Stimulated activated CD8-positive, alpha-beta memory T cell treated with anti-CD3 and anti-CD28 coated beads, Interleukin-4, amount 100 ng/mL, for 1 hour (primary cell): ENCODE measurements around the gene UNC5B.

Experiments used
- DNase-seq, 2 donors: peaks; one replicate each; pipeline ENCODE4 v3.0.0-alpha.2; 2020; ENCODE audit warnings: low read depth in 2 of 2, low spot score in 1 of 2

The UNC5B gene

DNA sequence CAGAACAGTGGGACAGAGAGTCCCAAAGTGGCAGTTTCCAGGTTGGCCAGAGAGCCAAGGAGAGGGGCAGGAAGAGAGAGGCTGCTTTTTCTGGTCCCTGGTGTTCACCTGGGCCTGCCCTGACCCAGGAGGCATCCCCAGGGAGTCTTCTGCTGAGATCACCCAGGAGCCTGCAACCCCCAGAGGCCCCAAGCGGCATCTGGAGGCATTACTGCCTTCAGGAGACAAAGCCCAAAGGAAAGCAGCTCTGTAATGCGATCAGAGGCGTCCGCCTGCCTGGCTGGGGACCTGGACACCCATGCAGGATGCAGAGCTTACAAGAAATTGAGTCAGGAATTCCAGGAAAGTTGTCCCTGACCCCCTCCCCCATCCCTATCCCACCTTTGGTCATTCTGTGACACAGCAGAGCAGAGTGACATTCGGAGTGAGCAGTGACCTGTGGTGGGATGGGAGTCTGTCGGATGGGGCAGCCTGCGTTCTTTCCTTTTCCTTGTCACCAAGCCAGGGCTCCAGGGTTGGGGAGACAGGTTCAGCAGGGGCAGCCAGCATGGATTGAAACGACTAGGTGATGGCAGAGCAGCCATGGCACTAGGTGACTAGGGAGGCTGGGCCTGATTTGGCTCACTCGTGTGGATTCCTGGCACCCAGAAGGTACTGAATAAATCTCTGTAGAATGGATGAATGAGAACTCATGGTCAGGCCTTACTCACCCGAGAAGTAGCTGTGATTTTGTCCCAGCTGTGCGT lies 10.4 kb downstream of the UNC5B start:
- DNase-seq, result no peak

DNA sequence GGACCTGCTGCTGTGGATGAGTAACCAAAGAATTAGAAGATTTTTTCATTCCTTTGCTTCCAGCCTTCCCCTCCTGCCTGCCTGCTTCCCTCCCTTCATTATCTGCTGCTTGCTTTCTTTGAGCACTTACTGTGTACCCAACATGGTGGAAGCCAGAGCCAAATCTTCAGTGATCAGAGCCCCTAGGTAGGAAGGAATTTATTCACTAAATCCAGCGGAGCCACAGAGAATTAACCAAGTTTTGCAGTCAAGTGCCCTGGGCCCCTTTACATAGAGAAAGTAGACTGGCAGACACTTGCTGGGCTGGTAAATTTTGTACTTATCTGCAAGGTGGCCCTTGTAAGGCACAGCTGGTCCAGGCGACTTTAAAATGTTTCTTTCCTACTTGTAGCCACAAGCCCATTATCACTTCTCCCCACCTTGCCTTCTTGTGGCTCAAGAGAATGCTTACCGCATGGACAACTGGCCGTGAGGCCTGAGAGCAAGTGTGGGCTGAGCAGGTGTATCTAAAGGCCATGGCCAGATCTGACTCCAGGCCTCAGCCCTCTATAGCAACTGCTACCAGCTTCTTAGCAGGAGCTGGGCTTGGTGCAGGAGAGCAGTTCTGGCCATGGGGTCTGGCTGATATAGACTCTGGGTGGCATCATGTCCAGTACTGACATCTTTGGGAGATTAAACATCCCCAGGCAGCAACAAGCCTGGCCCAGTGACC lies 11.1 kb downstream of the UNC5B start:
- DNase-seq, result no peak

DNA sequence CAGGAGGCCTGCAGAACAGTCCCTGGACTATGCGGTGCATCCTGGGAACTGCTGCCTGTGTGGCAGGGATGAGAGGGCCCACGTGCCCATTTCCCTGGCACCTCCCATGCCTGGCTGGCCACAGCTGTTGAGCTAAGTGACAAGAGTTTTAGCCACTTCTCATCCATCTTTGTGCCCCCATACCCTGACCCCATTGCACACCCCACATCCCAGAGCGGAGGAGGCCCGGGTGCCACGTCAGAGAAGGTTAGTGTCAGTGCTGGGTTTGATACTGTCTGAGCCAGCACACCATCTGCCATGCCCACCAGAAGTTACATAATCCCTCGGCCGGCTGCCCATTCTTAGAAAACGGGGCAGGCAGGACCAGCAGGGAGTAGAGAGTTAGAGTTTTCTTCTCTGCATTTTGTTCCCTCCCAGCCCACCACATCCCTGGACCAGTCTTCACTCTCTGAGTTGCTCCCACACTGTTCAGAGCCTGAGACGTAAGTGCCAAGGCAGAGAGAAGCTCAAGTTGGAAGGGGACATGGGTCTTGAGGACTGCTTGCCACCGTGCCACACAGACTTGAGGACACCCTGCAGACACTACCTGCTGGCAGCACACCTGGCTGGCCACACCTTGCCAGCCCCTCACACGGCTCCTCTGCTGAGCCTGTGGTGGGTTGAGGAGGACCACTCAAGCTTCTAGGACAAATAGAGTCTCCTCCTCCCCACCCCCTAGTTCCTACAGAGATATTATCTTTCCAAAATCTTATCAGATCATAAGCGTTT lies 13.1 kb downstream of the UNC5B start:
- DNase-seq, result no peak

DNA sequence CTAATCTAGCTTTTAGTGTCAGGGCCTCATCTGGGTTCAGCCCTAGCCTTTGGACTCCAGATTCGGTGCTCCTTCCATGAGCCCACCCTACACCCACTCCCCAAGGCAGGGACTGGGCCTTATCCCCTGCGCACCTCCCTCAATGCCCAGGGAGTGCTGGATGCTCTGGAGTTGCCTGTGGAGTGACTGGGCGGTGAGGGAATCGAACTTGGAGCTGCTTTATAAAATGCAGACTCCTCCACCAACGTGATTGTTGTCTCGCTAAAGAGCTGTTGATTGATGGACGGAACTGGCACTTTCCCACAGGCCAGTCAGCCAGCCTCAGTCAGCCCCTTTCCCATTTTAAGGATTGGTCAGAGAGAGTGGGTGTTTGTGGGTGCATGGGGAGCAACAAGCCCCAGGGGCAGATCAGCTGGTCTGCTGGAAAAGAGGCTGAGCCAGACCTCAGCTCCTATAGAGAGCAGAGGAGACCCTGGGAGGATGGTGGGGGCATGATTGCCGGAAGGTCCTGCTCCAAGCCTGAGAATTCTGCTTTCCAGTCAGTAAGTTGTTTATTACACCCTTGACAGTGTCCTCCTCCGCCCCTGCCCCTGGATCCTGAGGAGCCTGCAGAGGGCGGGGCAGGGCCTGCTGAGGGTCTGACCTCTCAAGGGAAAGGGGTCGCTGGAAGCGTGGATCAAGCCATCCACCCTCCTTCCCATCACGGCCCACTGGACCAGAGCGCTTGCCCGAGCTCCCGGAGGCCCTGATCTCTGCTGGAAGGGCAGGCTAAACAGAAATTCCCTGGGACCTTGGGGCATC lies 16.7 kb downstream of the UNC5B start:
- DNase-seq, result no peak

DNA sequence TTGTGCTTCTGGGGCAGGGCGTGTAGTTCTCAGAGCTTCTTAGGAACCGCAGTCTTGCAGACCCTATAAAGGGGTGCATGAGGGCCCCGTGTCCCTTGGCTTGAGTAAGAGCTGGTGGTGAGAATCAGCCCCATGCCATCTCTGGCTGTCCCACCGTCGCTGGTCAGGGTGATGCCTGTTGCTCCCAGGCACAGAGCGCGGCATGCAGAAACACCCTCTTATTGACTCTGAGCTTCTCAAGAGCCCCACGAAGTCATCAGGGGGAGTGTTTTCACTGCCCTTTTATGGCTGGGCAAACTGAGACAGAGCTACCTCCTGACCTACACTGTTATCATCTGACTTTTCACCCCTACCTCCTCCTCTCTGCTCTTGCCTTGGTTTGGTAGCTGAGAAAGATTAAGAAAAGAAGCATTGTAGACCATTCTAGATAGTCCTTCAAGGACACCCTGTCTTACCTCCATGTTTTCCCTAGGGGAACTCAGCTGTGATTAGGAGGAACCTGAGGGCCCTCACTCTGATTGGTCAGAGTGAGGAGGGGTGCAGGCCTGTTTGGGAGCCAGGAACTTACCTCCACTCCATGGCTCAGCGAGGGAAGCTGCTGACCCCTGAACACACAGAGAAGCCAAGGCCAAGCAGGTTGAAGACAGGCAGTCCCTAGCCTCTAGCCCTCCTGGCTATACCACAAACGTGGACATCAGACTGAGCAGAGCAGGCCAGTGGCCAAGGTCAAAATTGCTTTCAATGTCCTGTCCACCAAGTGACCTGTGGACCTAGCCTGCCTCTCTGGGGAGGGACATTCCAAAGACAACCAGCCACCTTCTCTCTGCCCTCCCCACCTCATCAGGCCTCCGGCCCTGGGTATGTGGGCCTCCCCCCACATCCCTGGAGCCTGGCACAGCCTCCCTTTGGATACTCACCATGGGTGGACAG lies 17.6 kb downstream of the UNC5B start:
- no peak for DNase-seq

DNA sequence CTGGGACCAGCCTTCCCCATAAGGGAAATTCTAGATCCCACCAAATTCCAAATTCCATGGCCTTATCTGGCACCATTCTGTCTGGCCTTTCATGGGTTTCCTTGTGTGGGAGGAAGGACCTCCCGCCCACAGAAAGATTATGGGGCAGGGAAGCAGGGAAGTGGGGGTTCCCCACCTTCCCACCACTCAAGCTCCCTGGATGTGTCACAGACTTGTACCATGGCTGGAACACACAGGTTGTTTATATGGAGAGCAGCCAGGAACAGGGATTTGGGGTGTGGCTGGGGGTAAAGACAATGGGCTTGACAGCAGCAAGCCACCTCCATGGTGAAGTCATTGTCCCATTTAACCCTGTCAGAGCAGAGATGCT lies 18.3 kb downstream of the UNC5B start:
- no peak for DNase-seq

DNA sequence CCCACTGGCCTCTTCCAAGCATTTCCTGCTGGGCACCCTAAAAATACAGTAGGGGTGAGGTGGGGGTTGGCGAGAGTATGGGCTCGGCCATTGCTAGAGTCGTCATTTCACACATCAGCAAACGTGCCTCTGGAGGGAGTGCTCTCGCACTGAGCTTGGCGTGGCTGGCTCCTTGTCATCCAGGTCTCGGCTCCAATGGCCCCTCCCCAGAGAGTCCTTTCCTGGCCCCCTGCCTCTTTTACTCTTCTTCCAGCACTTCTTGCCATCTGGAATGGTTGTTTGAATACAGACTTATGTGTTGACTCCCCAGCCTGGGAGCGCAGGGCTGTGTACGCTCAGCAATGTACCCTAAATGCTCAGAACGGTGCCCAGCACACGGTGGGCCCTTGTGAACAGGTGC lies 18.8 kb downstream of the UNC5B start:
- DNase-seq, result no peak

DNA sequence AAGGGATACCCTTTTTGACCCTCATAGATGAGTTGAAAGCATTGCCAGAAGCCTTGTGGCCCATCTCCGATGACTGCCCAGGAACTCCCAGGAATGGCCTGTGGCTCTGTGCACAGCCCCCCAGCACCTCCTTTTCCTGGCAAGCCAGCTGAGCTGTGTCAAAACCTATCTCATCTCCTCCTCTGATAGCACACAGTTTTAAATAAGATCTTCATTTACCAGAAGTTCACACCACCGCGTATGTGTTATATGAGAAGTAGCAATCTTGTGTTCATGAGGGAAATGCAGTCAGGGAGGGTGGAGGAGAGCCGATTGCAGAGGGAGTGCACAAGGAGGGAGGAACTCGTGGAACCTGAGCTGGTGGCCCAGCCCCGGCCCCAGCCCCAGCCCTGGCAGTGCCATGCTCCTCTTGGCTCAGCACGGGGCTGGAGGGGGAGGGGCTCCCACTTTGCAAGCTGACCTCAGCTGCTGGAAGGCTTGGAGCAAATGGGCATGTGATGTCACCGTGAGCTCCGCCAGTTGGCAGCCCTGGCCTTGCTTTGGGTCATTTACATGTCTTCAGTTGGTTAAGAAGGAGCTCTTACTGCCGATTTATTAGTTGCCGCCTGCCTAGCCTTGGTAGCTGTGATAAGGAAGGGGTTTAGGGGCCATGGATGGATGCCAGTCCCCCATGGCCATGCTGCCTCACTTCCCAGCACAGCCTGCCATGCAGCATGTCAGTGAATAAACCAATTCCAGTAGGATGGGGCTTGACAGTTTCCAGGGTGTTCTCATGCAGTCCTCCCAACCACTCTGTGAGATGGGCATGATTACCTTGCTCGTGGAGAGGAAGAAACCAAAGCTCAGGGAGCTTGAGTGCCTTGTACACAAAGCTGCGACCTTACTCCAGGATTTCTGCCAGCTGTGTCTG lies 20.0 kb downstream of the UNC5B start:
- no peak for DNase-seq

DNA sequence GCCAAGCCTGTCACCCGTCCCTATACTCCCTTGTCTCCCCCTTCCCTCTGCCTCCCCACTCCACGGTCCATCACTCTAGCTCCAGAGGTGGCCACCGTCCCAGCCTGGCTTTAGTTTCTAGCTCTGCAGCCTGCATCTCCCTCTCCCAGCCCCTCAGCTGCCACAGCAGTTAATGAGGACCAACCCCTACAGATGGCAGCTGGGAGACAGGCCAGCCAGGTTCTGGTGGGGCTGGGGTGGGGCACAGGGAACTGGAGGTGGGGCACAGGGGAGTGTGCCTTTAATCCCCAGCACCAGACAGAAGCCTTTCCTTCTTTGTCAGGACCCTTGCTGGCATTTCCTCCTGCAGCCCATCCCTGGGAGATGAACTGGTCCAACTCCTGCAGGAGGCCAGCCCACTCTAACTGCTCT lies 21.1 kb downstream of the UNC5B start:
- DNase-seq, result no peak

DNA sequence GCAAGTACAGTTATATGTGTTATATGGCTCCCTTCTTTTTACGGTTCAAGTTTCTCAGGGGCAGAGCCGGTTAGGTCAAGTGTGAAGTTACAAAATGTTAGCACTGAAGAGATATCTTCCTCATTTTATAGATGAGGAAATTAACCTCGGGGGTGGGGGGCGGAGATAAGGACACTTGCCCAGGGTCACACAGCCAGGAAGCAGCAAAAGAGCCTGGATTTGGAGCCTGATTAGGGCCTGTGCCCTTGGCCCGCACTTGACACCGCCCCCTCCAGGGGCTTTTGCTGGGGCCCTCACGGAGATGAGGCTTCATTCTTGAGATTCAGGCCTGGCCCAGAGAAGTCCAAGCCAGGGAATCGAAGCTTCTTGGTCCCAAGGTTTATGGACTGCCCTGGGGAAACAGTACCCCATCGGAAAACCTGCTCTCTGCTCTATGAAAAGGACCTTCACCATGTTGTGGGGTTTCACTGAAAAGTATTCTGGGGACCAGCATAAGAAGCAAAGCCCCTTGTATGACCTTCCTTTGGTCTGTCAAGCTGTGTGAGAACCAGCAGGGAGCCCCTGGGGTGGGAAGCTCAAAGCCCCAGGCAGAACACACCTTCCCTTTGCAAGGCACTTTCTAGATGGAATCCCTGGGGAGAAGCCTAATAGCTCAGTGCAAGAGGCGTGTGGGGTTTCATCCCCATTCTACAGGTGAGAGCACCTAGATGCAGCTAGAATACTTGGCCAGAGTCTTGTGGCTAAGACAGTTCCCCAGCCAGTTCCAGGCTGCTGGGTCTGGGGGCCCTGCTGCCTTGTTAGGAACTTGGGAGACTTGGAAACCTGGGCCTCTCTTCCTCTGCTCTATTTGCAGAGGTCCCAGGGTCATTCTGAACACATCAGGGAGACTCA lies 21.9 kb downstream of the UNC5B start:
- DNase-seq, result no peak

DNA sequence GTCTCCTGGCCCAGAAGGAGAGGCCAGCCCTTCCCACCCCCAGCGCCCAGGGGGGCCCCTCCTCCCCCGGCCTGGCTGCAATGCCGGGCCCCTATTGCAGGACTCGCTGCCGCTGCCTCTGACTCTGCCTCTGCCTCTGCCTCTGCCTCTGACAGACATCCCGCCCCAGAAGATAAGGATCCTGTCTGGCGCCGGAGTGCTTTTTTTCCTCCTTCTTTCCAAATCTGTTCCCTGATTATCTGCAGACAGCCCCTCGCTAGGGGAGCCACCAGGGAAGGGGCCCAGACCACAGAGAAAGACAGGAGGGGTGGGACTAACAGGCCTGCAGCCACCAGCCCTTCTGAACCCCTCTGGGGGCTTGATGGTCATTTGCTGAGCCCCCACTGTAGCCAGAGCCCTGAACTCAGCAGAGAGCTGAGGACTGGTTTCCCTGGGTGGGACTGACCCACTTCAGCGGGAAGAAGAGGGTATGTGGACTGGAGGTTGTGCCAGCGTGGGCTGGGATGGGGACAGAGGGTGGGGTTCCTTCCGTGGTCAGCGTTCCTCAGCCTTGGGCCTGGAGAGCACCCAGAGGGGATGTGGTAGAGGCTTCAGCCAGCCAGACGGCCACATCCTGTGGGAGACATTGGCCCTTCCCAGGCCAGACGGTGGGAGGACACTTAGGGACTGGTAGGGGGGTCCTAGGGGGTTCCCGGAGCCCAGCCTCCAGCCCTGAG lies 22.8 kb downstream of the UNC5B start:
- DNase-seq, result no peak

DNA sequence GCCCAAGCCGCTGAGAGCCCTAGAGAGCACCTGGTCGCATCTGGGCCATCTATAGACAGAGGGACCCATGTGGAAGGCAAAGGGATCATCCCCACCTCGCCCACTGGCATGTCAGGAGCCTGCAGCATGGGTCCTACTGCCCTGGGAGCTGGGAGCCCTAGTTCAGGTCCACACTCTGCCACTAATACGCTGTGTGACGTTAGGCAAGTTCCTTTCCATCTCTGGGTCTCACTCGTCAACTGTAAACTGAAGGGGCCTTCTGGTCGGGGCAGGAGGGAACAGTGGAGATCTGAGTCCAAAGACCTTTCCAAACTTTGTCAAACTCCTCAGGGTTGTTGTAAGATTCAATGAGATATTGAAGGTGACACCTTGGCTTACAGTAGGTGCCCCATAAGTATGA lies 23.4 kb downstream of the UNC5B start:
- no peak for DNase-seq

DNA sequence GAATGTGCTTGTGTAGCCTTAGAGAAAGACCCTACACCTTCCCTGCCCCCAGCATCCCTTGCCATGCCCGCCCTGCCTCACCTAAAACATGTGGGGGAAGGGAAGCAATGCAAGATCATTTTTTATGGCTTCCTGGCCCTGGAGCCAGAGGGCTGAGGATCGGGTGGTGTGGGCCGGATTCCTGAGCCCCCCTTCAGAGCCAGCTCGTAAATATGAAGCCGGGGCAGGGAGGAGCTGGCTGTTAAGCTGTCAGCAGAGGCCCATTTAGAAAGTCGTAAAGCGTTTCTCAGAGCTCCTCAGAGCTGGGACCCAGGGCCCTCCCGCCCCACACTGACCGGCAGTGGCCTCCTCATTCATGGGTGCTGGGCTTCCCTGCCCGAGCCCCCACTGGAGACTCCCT lies 23.9 kb downstream of the UNC5B start:
- DNase-seq, result no peak

DNA sequence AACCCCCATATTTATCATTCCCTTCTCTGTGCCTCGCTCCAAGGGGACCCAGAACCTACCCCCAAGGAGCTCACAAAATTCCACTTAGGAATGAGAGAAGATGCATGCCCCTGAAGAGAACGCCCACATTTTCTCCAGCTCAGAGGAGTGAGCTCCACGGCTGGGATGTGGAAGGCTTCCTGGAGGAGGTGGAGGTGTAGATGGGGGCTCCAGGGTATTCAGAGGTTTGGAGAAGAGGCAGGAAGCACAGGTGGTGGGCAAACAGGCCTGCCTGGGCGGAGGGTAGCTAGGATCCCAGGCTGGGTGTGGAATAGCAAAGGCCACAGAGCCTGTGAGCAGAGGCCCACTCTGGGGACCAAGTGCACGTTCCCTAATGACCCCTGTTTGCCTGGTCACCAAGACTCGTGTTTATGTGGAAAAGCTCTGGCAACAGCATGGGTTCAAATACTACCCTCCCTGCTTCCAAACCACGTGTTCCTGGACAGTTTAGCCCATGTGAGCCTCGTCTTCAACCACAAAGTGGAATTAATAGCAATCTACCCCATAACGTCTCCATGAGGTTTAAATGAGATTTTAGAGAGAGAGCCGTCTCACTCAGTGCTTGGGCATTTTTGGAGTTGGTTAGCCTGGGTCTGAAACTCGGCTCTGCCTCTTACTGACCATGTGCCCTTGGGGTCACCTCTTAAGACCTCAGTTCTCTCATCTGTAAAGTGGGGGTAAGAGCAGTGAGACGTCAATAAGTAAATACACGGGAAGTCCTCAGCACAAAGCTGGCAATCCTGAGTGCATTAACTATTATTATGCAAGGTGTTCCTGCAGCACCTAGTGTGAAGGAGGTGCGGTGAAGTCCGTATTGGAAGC lies 24.7 kb downstream of the UNC5B start:
- DNase-seq, result no peak

DNA sequence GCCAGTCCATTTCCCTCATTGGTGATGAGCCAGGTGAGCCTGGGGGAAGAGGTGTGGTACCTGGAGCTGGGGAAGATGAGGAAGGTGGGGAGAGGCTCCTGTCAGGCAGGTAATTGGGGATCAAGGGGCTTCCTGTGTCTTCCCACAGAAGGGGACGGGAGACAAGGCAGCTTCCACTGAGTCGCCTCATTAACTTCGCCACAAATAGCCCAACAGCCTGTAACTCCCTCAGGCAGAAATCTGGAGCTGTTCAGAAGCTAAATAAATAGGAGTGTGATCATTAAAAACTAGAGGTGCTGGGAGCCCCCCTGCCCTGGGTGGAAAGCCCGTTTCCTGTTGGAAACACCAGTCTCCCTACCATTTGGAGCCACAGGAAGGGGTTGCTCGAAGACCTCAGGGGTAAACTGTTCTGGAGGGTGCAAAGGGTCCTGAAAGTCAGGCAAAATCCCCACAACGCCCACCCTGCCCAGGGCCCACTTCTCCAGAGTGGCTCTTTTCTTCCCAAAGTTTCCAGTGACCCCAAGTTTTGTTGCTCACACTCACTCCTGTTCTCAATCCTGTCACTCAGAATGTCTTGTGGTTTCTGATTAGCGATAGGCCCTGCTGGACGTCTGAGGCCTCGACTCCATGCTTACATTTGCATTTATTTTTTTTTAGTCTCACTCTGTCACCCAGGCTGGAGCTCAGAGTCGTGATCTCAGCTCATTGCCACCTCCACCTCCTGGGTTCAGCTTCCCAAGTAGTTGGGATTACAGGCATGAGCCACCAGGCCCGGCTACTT lies 25.7 kb downstream of the UNC5B start:
- DNase-seq, result no peak

DNA sequence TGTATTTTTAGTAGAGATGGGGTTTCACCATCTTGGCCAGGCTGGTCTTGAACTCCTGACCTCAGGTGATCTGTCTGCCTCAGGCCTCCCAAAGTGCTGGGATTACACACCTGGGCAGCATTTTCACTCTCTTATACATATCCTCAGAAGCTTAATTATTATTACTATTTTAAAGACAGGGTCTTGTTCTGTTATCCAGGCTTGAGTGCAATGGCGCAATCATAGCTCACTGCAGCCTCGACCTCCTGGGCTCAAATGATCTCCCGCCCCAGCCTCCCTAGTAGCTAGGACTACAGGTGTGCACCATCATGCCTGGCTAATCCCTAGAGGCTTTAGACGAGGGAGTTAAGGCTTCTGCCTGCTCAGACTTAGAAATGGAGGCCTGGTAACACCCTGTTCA lies 26.3 kb downstream of the UNC5B start:
- no peak for DNase-seq
